ENCODE results near the gene MICALL1.

DNA sequence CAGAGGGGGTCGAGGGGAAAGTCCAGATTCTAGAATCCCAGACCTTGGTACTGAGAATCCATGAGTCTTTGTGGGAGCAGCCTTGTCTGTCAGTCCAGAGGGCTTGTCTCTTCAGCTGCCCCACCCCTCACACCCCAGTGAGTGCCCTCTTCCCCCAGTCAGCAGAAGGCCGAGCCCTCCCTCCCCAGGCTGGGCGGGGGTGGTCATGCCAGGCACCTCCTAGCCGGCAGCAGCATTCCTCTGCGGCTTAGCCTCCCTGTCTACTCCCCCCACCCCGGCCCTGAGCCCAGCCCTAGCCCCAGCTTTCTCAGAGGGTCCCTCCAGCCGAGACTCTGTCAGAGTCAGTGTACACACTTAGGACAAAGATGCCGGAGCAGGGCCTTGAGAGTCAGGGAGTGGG is 73.7 kb downstream of the MICALL1 start:
- TF ChIP-seq, protein P1, sequence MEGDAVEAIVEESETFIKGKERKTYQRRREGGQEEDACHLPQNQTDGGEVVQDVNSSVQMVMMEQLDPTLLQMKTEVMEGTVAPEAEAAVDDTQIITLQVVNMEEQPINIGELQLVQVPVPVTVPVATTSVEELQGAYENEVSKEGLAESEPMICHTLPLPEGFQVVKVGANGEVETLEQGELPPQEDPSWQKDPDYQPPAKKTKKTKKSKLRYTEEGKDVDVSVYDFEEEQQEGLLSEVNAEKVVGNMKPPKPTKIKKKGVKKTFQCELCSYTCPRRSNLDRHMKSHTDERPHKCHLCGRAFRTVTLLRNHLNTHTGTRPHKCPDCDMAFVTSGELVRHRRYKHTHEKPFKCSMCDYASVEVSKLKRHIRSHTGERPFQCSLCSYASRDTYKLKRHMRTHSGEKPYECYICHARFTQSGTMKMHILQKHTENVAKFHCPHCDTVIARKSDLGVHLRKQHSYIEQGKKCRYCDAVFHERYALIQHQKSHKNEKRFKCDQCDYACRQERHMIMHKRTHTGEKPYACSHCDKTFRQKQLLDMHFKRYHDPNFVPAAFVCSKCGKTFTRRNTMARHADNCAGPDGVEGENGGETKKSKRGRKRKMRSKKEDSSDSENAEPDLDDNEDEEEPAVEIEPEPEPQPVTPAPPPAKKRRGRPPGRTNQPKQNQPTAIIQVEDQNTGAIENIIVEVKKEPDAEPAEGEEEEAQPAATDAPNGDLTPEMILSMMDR (IDR thresholded peaks at IDR 0.05; ENCODE audit: low read length) = no peak
- no peak for TF ChIP-seq EZH2 (IDR thresholded peaks at IDR 0.05; ENCODE audit: borderline replicate concordance, low read length)
